HG03066 (cell line): ENCODE data around the gene HEY2.
"Not testable (repeated sequence)": the region's sequence is repeated elsewhere in the genome, so short reads cannot be mapped to it uniquely, and the experiment has no call there.

Source experiments
- ATAC-seq: cut with Tn5 transposase; IDR thresholded peaks from one replicate; pipeline ENCODE4 v1.9.1; 2021; ENCODE audit warnings: low read depth; ENCODE audit not compliant: unreplicated experiment

HEY2 gene

GRCh38 chr6:125765944-125766343 lies 16.5 kb downstream of the HEY2 start:
- no peak for ATAC-seq

GRCh38 chr6:125766641-125767040 lies 17.2 kb downstream of the HEY2 start:
- no peak for ATAC-seq

GRCh38 chr6:125769147-125769783 lies 19.8 kb downstream of the HEY2 start:
- ATAC-seq: no peak

GRCh38 chr6:125773387-125774341 lies 24.2 kb downstream of the HEY2 start:
- no peak for ATAC-seq

GRCh38 chr6:125776107-125776826 lies 26.8 kb downstream of the HEY2 start:
- ATAC-seq: not testable (repeated sequence)

- ATAC-seq: peak; percentile 78
Observed at GRCh38 chr6:125779924-125780539, 30.6 kb downstream of the HEY2 start.

GRCh38 chr6:125780540-125781313 lies 31.3 kb downstream of the HEY2 start:
- peak; percentile 71 for ATAC-seq

GRCh38 chr6:125781314-125781868 lies 32.0 kb downstream of the HEY2 start:
- ATAC-seq: peak; percentile 39

GRCh38 chr6:125784365-125784764 lies 34.9 kb downstream of the HEY2 start:
- no peak for ATAC-seq

- ATAC-seq: no peak
Observed at GRCh38 chr6:125787791-125788190, 38.4 kb downstream of the HEY2 start.

- no peak for ATAC-seq
Observed at GRCh38 chr6:125789167-125789566, 39.7 kb downstream of the HEY2 start.

- peak; percentile 26 for ATAC-seq
Observed at GRCh38 chr6:125789576-125790357, 40.3 kb downstream of the HEY2 start.

GRCh38 chr6:125790358-125791150 lies 41.1 kb downstream of the HEY2 start, which contains the start of gene NCOA7:
TSS of gene NCOA7 (plus strand) at chr6:125790960. CDS start at chr6:125815355, 24,395 bp downstream.
- peak; percentile 61 for ATAC-seq

- peak; percentile 30 for ATAC-seq
Observed at GRCh38 chr6:125791151-125791819, 41.9 kb downstream of the HEY2 start.

GRCh38 chr6:125791820-125792165 lies 42.4 kb downstream of the HEY2 start:
- no peak for ATAC-seq

- ATAC-seq: no peak
Observed at GRCh38 chr6:125792172-125792571, 42.7 kb downstream of the HEY2 start.

- no peak for ATAC-seq
Observed at GRCh38 chr6:125792680-125793079, 43.2 kb downstream of the HEY2 start.
